OCI-LY7 (cell line): ENCODE data around the gene TBCCD1. TPM values are rescaled to one million over a fixed set of nuclear protein-coding genes. Genes with fewer than 3 reads are reported as not detected.
A peak's percentile ranks its signal among the peaks of the same experiment; 100 is the strongest.

ENCODE experiments used
- BruUV-seq: library from RNA; stranded (reverse); fragments of 400-500 nt; replicated peaks from 2 replicates; lab custom pipeline; 2021; lab: Mats Ljungman, UMichigan
- CTCF ChIA-PET: fragments of 300-600 bp; sonication (Branson Sonifier 250); formaldehyde crosslinking; loops from one replicate; lab custom pipeline; 2022; ENCODE audit warnings: antibody characterized with exemption; ENCODE audit not compliant: unreplicated experiment; lab: Charles Lee
- POLR2A ChIA-PET: fragments of 300-600 bp; sonication (Branson Sonifier 250); formaldehyde crosslinking; loops from one replicate; lab custom pipeline; 2022; ENCODE audit warnings: antibody characterized with exemption; lab: Charles Lee
- DNase-seq: peaks from one replicate; pipeline ENCODE4 v3.0.0-alpha.2; 2015; ENCODE audit warnings: low spot score
- H2AFZ ChIP-seq: fragments of 200-600 bp; sonication (generic), shearing (Covaris generic); 2 replicates; pipeline ENCODE4 v1.6.1; 2014; ENCODE audit warnings: mild to moderate bottlenecking, antibody characterized with exemption, low read length, moderate library complexity
- H3K27ac ChIP-seq: fragments of 200-600 bp; sonication (generic); 2 replicates; pipeline ENCODE4 v1.5.1; 2014; ENCODE audit warnings: mixed run types, low read depth, mild to moderate bottlenecking, moderate library complexity, low read length, inconsistent platforms; ENCODE audit not compliant: poor library complexity, severe bottlenecking
- H3K36me3 ChIP-seq: fragments of 200-600 bp; sonication (generic); 2 replicates; pipeline ENCODE4 v1.6.1; 2014; ENCODE audit warnings: mild to moderate bottlenecking, antibody characterized with exemption, low read length, moderate library complexity, mixed read lengths; ENCODE audit not compliant: insufficient read depth
- H3K4me1 ChIP-seq: fragments of 200-600 bp; sonication (generic); 2 replicates; pipeline ENCODE4 v1.5.1; 2014; ENCODE audit warnings: mild to moderate bottlenecking, low read length; ENCODE audit not compliant: insufficient read depth, poor library complexity, severe bottlenecking
- H3K4me2 ChIP-seq: fragments of 200-600 bp; sonication (generic); 2 replicates; pipeline ENCODE4 v1.6.1; 2014; ENCODE audit warnings: mild to moderate bottlenecking, low read length
- H3K4me3 ChIP-seq: fragments of 200-600 bp; sonication (generic); 2 replicates; pipeline ENCODE4 v1.5.1; 2014; ENCODE audit warnings: mild to moderate bottlenecking, low read depth, low read length; ENCODE audit not compliant: poor library complexity, severe bottlenecking
- H3K79me2 ChIP-seq: fragments of 200-600 bp; sonication (generic); 2 replicates; pipeline ENCODE4 v1.6.1; 2016; ENCODE audit warnings: low read depth, mild to moderate bottlenecking, low read length, moderate library complexity, mixed read lengths; ENCODE audit not compliant: insufficient read depth
- H3K9me2 ChIP-seq: fragments of 200-600 bp; sonication (generic); 2 replicates; pipeline ENCODE4 v1.6.1; 2016; ENCODE audit warnings: mild to moderate bottlenecking, low read length, mixed read lengths; ENCODE audit not compliant: insufficient read depth
- H3K9me3 ChIP-seq: fragments of 200-600 bp; sonication (generic); 2 replicates; pipeline ENCODE4 v1.6.1; 2014; ENCODE audit warnings: mild to moderate bottlenecking, mixed run types, low read length, mixed read lengths
- H4K20me1 ChIP-seq: fragments of 200-600 bp; sonication (generic); 2 replicates; pipeline ENCODE4 v1.6.1; 2014; ENCODE audit warnings: mild to moderate bottlenecking, antibody characterized with exemption, low read length, moderate library complexity, mixed read lengths; ENCODE audit not compliant: insufficient read depth
- EZH2phosphoT487 ChIP-seq: fragments of 200-600 bp; sonication (generic); IDR thresholded peaks from 2 replicates; pipeline ENCODE4 v1.6.1; 2018; ENCODE audit warnings: low read depth, borderline replicate concordance, mild to moderate bottlenecking, mixed run types, antibody characterized with exemption, low read length, moderate library complexity, mixed read lengths
- intact Hi-C: fragments of 100-400 bp; cut with micrococcal nuclease; formaldehyde crosslinking; loops from one replicate; pipeline ENCODE4 v1.10.0; 2022; ENCODE audit not compliant: unreplicated experiment
- total RNA-seq, 2 experiments: library from RNA; depleted of rRNA in 1 of 2; stranded (reverse); fragments of >200 nt in 1 of 2; shearing (Covaris generic) in 1 of 2; gene quantifications; 2 replicates each; pipeline ENCODE4 v1.2.3, GENCODE V29; 2014 to 2022
- TF ChIP-seq, protein P1 (sequence below): fragments of 200-600 bp; sonication (generic); conservative IDR thresholded peaks from 2 replicates; pipeline ENCODE4 v1.5.1; 2014; ENCODE audit warnings: mild to moderate bottlenecking, antibody characterized with exemption, low read length, moderate library complexity, mixed read lengths

TBCCD1 gene
- total RNA-seq, 2 experiments from 2014 or later = 21.9 to 27.0 TPM

DNA sequence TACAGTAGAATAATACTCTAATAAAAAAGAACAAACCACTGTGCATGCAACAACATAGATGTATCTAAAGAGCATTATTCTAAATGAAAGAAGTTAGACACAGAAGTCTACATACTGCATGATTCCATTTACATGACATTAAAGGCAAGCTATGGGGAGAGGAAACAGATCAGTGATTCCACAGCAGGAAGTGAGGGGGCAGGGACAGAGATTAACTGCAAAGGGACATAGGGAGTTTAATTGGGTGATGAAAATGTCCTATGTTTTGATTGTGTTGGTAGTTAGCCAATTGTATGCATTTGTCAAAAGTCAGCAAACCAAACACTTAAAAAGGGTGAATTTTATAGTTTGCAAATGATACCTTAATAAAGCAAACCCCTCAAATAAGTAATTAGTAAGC, 36.7 kb downstream of the TBCCD1 start:
- Histone ChIP-seq H3K4me1 (peaks cover 76% of the 10 kb centered on the region), H3K4me3 (no peak overlapping the region), H3K9me2 (no peaks in the 10 kb centered on the region), H3K27ac (no peak overlapping the region), H3K9me3 (no peaks in the 10 kb centered on the region), H2AFZ (peak overlapping the region; percentile 44; the same call in 1 of the 2 replicates), H4K20me1 (no peaks in the 10 kb centered on the region), H3K36me3 (no peaks in the 10 kb centered on the region; the same call in 1 of the 2 replicates), H3K4me2 (peak overlapping the region; percentile 25; the same call in 1 of the 2 replicates), H3K79me2 (no peaks in the 10 kb centered on the region)
- CTCF ChIA-PET = no interaction called here
- DNase-seq = peak; percentile 28
- TF ChIP-seq, protein P1, sequence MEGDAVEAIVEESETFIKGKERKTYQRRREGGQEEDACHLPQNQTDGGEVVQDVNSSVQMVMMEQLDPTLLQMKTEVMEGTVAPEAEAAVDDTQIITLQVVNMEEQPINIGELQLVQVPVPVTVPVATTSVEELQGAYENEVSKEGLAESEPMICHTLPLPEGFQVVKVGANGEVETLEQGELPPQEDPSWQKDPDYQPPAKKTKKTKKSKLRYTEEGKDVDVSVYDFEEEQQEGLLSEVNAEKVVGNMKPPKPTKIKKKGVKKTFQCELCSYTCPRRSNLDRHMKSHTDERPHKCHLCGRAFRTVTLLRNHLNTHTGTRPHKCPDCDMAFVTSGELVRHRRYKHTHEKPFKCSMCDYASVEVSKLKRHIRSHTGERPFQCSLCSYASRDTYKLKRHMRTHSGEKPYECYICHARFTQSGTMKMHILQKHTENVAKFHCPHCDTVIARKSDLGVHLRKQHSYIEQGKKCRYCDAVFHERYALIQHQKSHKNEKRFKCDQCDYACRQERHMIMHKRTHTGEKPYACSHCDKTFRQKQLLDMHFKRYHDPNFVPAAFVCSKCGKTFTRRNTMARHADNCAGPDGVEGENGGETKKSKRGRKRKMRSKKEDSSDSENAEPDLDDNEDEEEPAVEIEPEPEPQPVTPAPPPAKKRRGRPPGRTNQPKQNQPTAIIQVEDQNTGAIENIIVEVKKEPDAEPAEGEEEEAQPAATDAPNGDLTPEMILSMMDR = no peak
- TF ChIP-seq EZH2phosphoT487 = no peak
- no TSS peak for BruUV-seq
- POLR2A ChIA-PET = no interaction called here
- intact Hi-C loops = loop anchor here (5.0 to 10.0 kb wide), 2 partner anchors 376 to 593 kb away; partner anchors contain the start of gene TRA2B

DNA sequence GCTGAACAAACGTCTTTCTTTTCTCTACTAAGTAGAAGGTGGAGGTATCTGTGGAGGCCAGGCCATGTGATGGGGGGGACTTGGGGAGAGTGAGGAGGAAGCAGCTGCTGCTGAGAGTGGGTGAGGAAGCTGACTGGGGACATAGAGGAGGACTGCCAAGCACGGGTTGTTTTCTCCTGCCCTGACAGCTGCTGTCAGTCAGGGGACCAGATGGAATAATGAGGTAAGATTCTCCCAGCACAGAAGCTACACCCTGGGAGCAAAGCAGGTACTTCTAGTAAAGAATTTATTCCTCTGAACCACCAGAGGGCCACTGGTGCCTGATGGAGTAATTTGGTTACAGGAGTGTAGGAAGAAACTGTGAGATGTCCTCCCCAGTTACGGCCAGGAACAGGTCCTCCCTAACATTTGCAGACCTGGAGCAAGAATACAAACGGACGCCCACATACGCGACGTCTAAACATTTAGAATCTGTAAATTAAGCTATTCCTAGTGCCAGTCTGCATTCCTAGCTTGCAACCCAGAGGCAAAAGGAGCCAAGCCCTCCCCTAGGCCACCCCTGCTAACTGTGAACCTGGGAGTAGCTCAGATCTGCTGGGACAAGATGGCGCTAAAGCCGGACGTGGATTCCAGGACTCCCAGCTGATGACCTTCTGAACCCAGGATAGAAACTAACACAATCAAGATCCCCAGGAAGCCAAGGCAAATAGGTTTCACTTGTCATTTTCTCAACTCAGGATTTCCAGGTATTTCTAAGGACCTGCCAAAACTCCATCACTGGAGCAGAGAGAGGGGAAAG, 37.7 kb downstream of the TBCCD1 start:
- Histone ChIP-seq H3K4me2 (no peak overlapping the region), H3K36me3 (no peaks in the 10 kb centered on the region; the same call in 1 of the 2 replicates), H3K9me3 (no peaks in the 10 kb centered on the region), H4K20me1 (no peaks in the 10 kb centered on the region), H3K4me1 (peaks cover 76% of the 10 kb centered on the region), H3K27ac (no peak overlapping the region), H3K9me2 (no peaks in the 10 kb centered on the region), H3K4me3 (no peak overlapping the region), H2AFZ (peak overlapping the region; percentile 7; the same call in 1 of the 2 replicates), H3K79me2 (no peaks in the 10 kb centered on the region)
- peak; percentile 39 for DNase-seq
- no peak for TF ChIP-seq EZH2phosphoT487
- TF ChIP-seq, protein P1 = peak; percentile 61; the same call in 1 of the 2 replicates
- BruUV-seq = no TSS peak
- POLR2A ChIA-PET = interaction anchor here (0.5 to 1.7 kb wide), 10 partner anchors 10 to 1396 kb away, joined by 3 to 10 read pairs (median 4); partner anchors contain the start of gene ETV5
- CTCF ChIA-PET = interaction anchor here (1.0 to 2.1 kb wide), 4 partner anchors 10 to 41 kb away, joined by 3 to 13 read pairs (median 6); partner anchors contain the start of gene DNAJB11
- intact Hi-C loops = no loop called here
